HepG2 (cell line): ENCODE results near the gene RGS19. TPM values are rescaled to one million over a fixed set of nuclear protein-coding genes. Genes with fewer than 3 reads are reported as not detected.

Experiments
- ATF2 ChIP-seq: sonication (generic); formaldehyde crosslinking; IDR thresholded peaks from 2 replicates; pipeline ENCODE4 v1.4.0; 2020; ENCODE audit warnings: missing genetic modification reagents
- BCLAF1 ChIP-seq: fragments of 450-650 bp; IDR thresholded peaks from 2 replicates; pipeline ENCODE4 v1.6.1; 2017; ENCODE audit warnings: mild to moderate bottlenecking
- HES4 ChIP-seq: sonication (generic); formaldehyde crosslinking; IDR thresholded peaks from 2 replicates; pipeline ENCODE4 v1.9.0; 2021; ENCODE audit warnings: mild to moderate bottlenecking, missing genetic modification reagents, borderline replicate concordance
- HMGA1 ChIP-seq: sonication (generic); formaldehyde crosslinking; conservative IDR thresholded peaks from 2 replicates; pipeline ENCODE4 v1.4.0; 2020; ENCODE audit warnings: missing genetic modification reagents
- HNF4A ChIP-seq: sonication (generic); formaldehyde crosslinking; IDR thresholded peaks from 2 replicates; pipeline ENCODE4 v1.4.0; 2020; ENCODE audit warnings: missing genetic modification reagents
- IRX3 ChIP-seq: sonication (generic); formaldehyde crosslinking; IDR thresholded peaks from 2 replicates; pipeline ENCODE4 v1.8.1; 2023; ENCODE audit warnings: mild to moderate bottlenecking, low read depth, missing genetic modification reagents, borderline replicate concordance
- MAX ChIP-seq: IDR thresholded peaks from 2 replicates; pipeline ENCODE4 v1.6.1; 2012; ENCODE audit warnings: inconsistent platforms
- NR1H2 ChIP-seq: sonication (generic); formaldehyde crosslinking; IDR thresholded peaks from 2 replicates; pipeline ENCODE4 v1.8.1; 2022; ENCODE audit warnings: low read depth, missing genetic modification reagents, borderline replicate concordance
- SMARCE1 ChIP-seq: fragments of 450-650 bp; IDR thresholded peaks from 2 replicates; pipeline ENCODE4 v1.6.1; 2017; ENCODE audit warnings: borderline replicate concordance
- STAT6 ChIP-seq: sonication (generic); formaldehyde crosslinking; IDR thresholded peaks from 2 replicates; pipeline ENCODE4 v1.4.0; 2020; ENCODE audit warnings: missing genetic modification reagents, mild to moderate bottlenecking, borderline replicate concordance
- SUZ12 ChIP-seq: fragments of 150-350 bp; IDR thresholded peaks from 2 replicates; pipeline ENCODE4 v1.6.1; 2014; ENCODE audit warnings: low read depth, low read length
- TARDBP ChIP-seq: sonication (generic); formaldehyde crosslinking; IDR thresholded peaks from 2 replicates; pipeline ENCODE4 v1.8.0; 2022; ENCODE audit warnings: mild to moderate bottlenecking, missing genetic modification reagents
- TEAD3 ChIP-seq: optimal IDR thresholded peaks from 2 replicates; pipeline ENCODE3; 2016; ENCODE audit warnings: borderline replicate concordance
- ZNF207 ChIP-seq: fragments of 450-650 bp; IDR thresholded peaks from 2 replicates; pipeline ENCODE4 v1.6.1; 2016; ENCODE audit warnings: antibody characterized with exemption, borderline replicate concordance
- ZNF33A ChIP-seq: sonication (generic); formaldehyde crosslinking; IDR thresholded peaks from 2 replicates; pipeline ENCODE4 v1.5.1; 2020; ENCODE audit warnings: missing genetic modification reagents, mild to moderate bottlenecking, moderate library complexity, borderline replicate concordance
- ZNF451 ChIP-seq: sonication (generic); formaldehyde crosslinking; IDR thresholded peaks from 2 replicates; pipeline ENCODE4 v1.5.0; 2020; ENCODE audit warnings: mild to moderate bottlenecking, missing genetic modification reagents
- ZSCAN25 ChIP-seq: sonication (generic); formaldehyde crosslinking; IDR thresholded peaks from 2 replicates; pipeline ENCODE4 v1.8.0; 2022; ENCODE audit warnings: mild to moderate bottlenecking, missing genetic modification reagents
- ZSCAN9 ChIP-seq: IDR thresholded peaks from 2 replicates; pipeline ENCODE4 v1.6.1; 2016; ENCODE audit warnings: borderline replicate concordance
- polyA plus RNA-seq, 8 experiments: library from polyadenylated mRNA; depleted of rRNA in 3 of 8; stranded (reverse) in 7 of 8; unstranded in 1 of 8; fragments of >200 nt; fragmentation: Illumina TruSeq in 4 of 8; extraction: Trizol in 4 of 8; gene quantifications; 2 replicates each; pipeline versions ENCODE4 v1.2.1 to v1.2.3, GENCODE V29; 2011 to 2016; ENCODE audit warnings: low read depth in 4 of 8, missing spikeins in 1 of 8, mixed read lengths in 1 of 8; ENCODE audit not compliant: insufficient read depth in 1 of 8
- total RNA-seq, 5 experiments: library from RNA; depleted of rRNA; stranded (reverse); fragments of >200 nt; fragmentation: Illumina TruSeq; extraction: Trizol; gene quantifications; 2 replicates each; pipeline ENCODE4 v1.2.3, GENCODE V29; 2016; ENCODE audit warnings: low read depth in 1 of 5
- TF ChIP-seq, protein P1 (sequence below): sonication (generic); formaldehyde crosslinking; IDR thresholded peaks from 2 replicates; pipeline ENCODE4 v1.4.0; 2020; ENCODE audit warnings: mild to moderate bottlenecking, missing genetic modification reagents

RGS19 gene
- total and polyA plus RNA-seq, 2 of the 13 experiments (the other 11 are each of a cell fraction or from before 2014, with no cell fraction given) = 10.7 to 11.9 TPM

GRCh38 chr20:64063389-64064144, 15.8 kb downstream of the RGS19 start (continued):
- TF ChIP-seq HNF4A (peak; percentile 71), ZSCAN9 (CRISPR knock-in tag) (no peak), HES4 (no peak; the same call in 1 of the 2 replicates), IRX3 (CRISPR knock-in tag) (peak; percentile 16), BCLAF1 (no peak), SMARCE1 (no peak), NR1H2 (CRISPR knock-in tag) (no peak), TARDBP (CRISPR knock-in tag) (peak; percentile 62; the same call in 1 of the 2 replicates), SUZ12 (no peak), ZNF33A (no peak), ZNF207 (no peak), HMGA1 (CRISPR knock-in tag) (no peak), MAX (no peak), ZNF451 (CRISPR knock-in tag) (0 out of 2 replicates have a peak, but pooled peaks have one; percentile 11), ZSCAN25 (CRISPR knock-in tag) (0 out of 2 replicates have a peak, but pooled peaks have one; percentile 13), TEAD3 (CRISPR knock-in tag) (peak; percentile 14), STAT6 (CRISPR knock-in tag) (no peak), ATF2 (CRISPR knock-in tag) (no peak)
- TF ChIP-seq, protein P1, sequence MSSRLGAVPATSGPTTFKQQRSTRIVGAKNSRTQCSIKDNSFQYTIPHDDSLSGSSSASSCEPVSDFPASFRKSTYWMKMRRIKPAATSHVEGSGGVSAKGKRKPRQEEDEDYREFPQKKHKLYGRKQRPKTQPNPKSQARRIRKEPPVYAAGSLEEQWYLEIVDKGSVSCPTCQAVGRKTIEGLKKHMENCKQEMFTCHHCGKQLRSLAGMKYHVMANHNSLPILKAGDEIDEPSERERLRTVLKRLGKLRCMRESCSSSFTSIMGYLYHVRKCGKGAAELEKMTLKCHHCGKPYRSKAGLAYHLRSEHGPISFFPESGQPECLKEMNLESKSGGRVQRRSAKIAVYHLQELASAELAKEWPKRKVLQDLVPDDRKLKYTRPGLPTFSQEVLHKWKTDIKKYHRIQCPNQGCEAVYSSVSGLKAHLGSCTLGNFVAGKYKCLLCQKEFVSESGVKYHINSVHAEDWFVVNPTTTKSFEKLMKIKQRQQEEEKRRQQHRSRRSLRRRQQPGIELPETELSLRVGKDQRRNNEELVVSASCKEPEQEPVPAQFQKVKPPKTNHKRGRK (CRISPR knock-in tag) = no peak
